Stomach (tissue), 9 donors: Measurements from ENCODE around the gene DPP6. TPM values are rescaled to one million over a fixed set of nuclear protein-coding genes. Genes with fewer than 3 reads are reported as not detected.

Experiments used
- DNase-seq, 2 donors: peaks; one replicate each; pipeline versions ENCODE4 v3.0.0 to v3.0.0-alpha.2; 2013 to 2019
- H3K27ac ChIP-seq, 5 donors: fragments of 200-600 bp in 4 of 5; sonication (generic) in 4 of 5; one replicate each; pipeline ENCODE4 v1.5.1; 2013 to 2019; ENCODE audit warnings: mild to moderate bottlenecking in 1 of 5, moderate library complexity in 1 of 5
- H3K27me3 ChIP-seq, 3 donors: fragments of 200-600 bp; sonication (generic); one replicate each; pipeline ENCODE4 v1.5.1; 2017 to 2019; ENCODE audit warnings: mixed run types in 1 of 3
- H3K36me3 ChIP-seq, 4 donors: fragments of 200-600 bp; sonication (generic); 1 replicate in 3 of 4; 2 replicates in 1 of 4; pipeline ENCODE4 v1.5.1; 2016 to 2019
- H3K4me1 ChIP-seq, 4 donors: fragments of 200-600 bp; sonication (generic); one replicate each; pipeline ENCODE4 v1.5.1; 2016 to 2019
- H3K4me3 ChIP-seq, 4 donors: fragments of 200-600 bp; sonication (generic) in 3 of 4; one replicate each; pipeline ENCODE4 v1.5.1; 2016 to 2019; ENCODE audit warnings: mild to moderate bottlenecking in 1 of 4
- H3K9me3 ChIP-seq, 4 donors: fragments of 200-600 bp; sonication (generic); one replicate each; pipeline ENCODE4 v1.5.1; 2016 to 2019
- CTCF ChIP-seq, 7 experiments: fragments of 450-650 bp in 4 of 7; fragments of 200-600 bp in 3 of 7; sonication (generic) in 3 of 7; IDR thresholded peaks; one replicate each; pipeline ENCODE4 v1.5.1; 2016 to 2019; ENCODE audit warnings: antibody characterized with exemption in 7 of 7, control low read depth in 2 of 7, mild to moderate bottlenecking in 1 of 7
- EP300 ChIP-seq: sonication (generic); formaldehyde crosslinking; IDR thresholded peaks from one replicate; pipeline ENCODE4 v1.6.1; 2017; ENCODE audit warnings: antibody characterized with exemption
- POLR2A ChIP-seq, 4 donors: fragments of 450-650 bp; IDR thresholded peaks; one replicate each; pipeline ENCODE4 v1.6.1; 2016; ENCODE audit warnings: antibody characterized with exemption in 4 of 4, control low read depth in 2 of 4, mild to moderate bottlenecking in 1 of 4, moderate library complexity in 1 of 4
- POLR2AphosphoS5 ChIP-seq, 3 donors: sonication (generic); formaldehyde crosslinking; IDR thresholded peaks; one replicate each; pipeline ENCODE4 v1.6.1; 2016; ENCODE audit warnings: antibody characterized with exemption in 3 of 3
- WGBS, 5 donors: extraction: QIAGEN DNeasy Blood & Tissue Kit in 3 of 5; methylation state at CpG; one replicate each; pipeline versions ENCODE4 v1.1.5 to v1.1.7; 2013 to 2018; 5-methylcytosine and 5-hydroxymethylcytosine counted together
- intact Hi-C: fragments of 100-400 bp; cut with DNase I; formaldehyde crosslinking; loops from one replicate; pipeline ENCODE4 v1.15.1; 2023; ENCODE audit warnings: low total_unique reads
- polyA plus RNA-seq, 3 donors: library from polyadenylated mRNA; stranded (reverse); fragments of 200-250 nt; gene quantifications; one replicate each; pipeline ENCODE4 v1.2.3, GENCODE V29; 2013
- total RNA-seq, 5 donors: library from RNA; depleted of rRNA; stranded (reverse); fragments of >200 nt; gene quantifications; one replicate each; pipeline versions ENCODE4 v1.1.0 to v1.2.3, GENCODE V29; 2014 to 2016
- donor health status: healthy with polysubstance abuse.
- donor health status: Bipolar disorder and iron deficiency.
- donor health status: healthy.

DPP6 gene
- total and polyA plus RNA-seq, 8 donors, result 0.15 to 29.8 (median 4.9) TPM

- H3K4me3 ChIP-seq, result no peak overlapping the region
- H3K4me1 ChIP-seq, result peaks cover 0 to 9% (median 6%) of the 10 kb centered on the region in 4 donors
- 63 to 93% (median 92%) methylated on average over 2 to 11 of the region's 11 CpGs for WGBS, 5 donors
- no peak overlapping the region for H3K27ac ChIP-seq
- no peaks in the 10 kb centered on the region for H3K27me3 ChIP-seq
- DNase-seq, result no peak
- intact Hi-C loops, result no loop called here
- TF ChIP-seq POLR2AphosphoS5 (IDR thresholded peaks at IDR 0.05) (no peak), POLR2A (IDR thresholded peaks at IDR 0.05) (no peak), EP300 (no peak), CTCF (IDR thresholded peaks at IDR 0.05) (no peak)
- no peaks in the 10 kb centered on the region for H3K36me3 ChIP-seq
- H3K9me3 ChIP-seq, result no peaks in the 10 kb centered on the region
These were observed 829.3 kb downstream of the DPP6 start for GRCh38 chr7:154881526-154881925.

- TF ChIP-seq CTCF (IDR thresholded peaks at IDR 0.05) (no peak), POLR2A (IDR thresholded peaks at IDR 0.05) (no peak), EP300 (no peak), POLR2AphosphoS5 (IDR thresholded peaks at IDR 0.05) (no peak)
- no peaks in the 10 kb centered on the region for H3K27me3 ChIP-seq
- H3K4me1 ChIP-seq, result peaks cover 0 to 9% (median 6%) of the 10 kb centered on the region in 4 donors
- no peak overlapping the region for H3K4me3 ChIP-seq
- no peaks in the 10 kb centered on the region for H3K36me3 ChIP-seq
- WGBS, 5 donors, result 73 to 98% (median 93%) methylated on average over 8 of the region's 8 CpGs
- DNase-seq, result no peak
- intact Hi-C loops, result no loop called here
- no peak overlapping the region for H3K27ac ChIP-seq
- no peaks in the 10 kb centered on the region for H3K9me3 ChIP-seq
These were observed 830.8 kb downstream of the DPP6 start for GRCh38 chr7:154882931-154883474.

- intact Hi-C loops, result no loop called here
- no peak overlapping the region for H3K27ac ChIP-seq
These were observed 832.2 kb downstream of the DPP6 start for GRCh38 chr7:154884348-154884920.

GRCh38 chr7:154886591-154886990 is 834.4 kb downstream of the DPP6 start:
- Histone ChIP-seq H3K27ac (no peak overlapping the region), H3K4me3 (no peak overlapping the region), H3K36me3 (no peaks in the 10 kb centered on the region), H3K27me3 (no peaks in the 10 kb centered on the region), H3K4me1 (no peaks in the 10 kb centered on the region), H3K9me3 (no peaks in the 10 kb centered on the region)
- WGBS, 5 donors, result 70 to 86% (median 78%) methylated on average over 9 of the region's 9 CpGs
- DNase-seq, result no peak
- TF ChIP-seq EP300, result no peak
- no peak for TF ChIP-seq CTCF (IDR thresholded peaks at IDR 0.05)
- TF ChIP-seq POLR2AphosphoS5 (IDR thresholded peaks at IDR 0.05), result no peak
- TF ChIP-seq POLR2A (IDR thresholded peaks at IDR 0.05), result no peak
- intact Hi-C loops, result no loop called here

More at GRCh38 chr7:154884348-154884920, 832.2 kb downstream of the DPP6 start:
- 83 to 98% (median 93%) methylated on average over 7 of the region's 7 CpGs for WGBS, 5 donors
- no peak for TF ChIP-seq CTCF (IDR thresholded peaks at IDR 0.05)
- no peak for TF ChIP-seq EP300
- TF ChIP-seq POLR2AphosphoS5 (IDR thresholded peaks at IDR 0.05), result no peak
- no peak for TF ChIP-seq POLR2A (IDR thresholded peaks at IDR 0.05)
- Histone ChIP-seq H3K4me1 (peaks cover 0 to 9% (median 6%) of the 10 kb centered on the region in 4 donors), H3K4me3 (no peak overlapping the region), H3K9me3 (no peaks in the 10 kb centered on the region), H3K36me3 (no peaks in the 10 kb centered on the region), H3K27me3 (no peaks in the 10 kb centered on the region)
- DNase-seq, result no peak
